Measurements from ENCODE around the gene MTRR.

MTRR gene

DNA sequence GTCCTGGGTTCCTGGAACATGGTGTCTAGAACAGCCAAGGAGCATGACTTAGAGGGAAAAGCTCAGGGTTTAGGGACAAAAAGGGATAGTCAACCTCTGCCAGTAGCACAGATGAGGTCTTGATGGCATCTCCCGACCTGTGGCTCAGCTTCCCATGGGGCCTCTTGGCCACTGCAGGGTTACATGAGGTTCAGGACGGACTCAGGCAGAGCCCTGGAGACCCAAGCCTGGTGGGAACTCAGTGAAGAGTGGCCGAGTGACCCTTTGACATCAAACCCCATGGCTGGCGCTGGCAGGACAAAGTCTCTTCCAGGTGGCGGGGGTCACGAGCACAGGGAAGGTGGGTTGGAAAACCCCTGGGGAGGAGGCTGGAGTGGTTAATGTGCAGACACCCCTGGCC is 57.8 kb downstream of the MTRR start:
- FAIRE-seq (no peak), DNase-seq (ENCODE audit: insufficient read length, low spot score) (no peak)
- no peak for TF ChIP-seq POLR2A (IDR thresholded peaks at IDR 0.05; ENCODE audit: low read depth, low read length)

DNA sequence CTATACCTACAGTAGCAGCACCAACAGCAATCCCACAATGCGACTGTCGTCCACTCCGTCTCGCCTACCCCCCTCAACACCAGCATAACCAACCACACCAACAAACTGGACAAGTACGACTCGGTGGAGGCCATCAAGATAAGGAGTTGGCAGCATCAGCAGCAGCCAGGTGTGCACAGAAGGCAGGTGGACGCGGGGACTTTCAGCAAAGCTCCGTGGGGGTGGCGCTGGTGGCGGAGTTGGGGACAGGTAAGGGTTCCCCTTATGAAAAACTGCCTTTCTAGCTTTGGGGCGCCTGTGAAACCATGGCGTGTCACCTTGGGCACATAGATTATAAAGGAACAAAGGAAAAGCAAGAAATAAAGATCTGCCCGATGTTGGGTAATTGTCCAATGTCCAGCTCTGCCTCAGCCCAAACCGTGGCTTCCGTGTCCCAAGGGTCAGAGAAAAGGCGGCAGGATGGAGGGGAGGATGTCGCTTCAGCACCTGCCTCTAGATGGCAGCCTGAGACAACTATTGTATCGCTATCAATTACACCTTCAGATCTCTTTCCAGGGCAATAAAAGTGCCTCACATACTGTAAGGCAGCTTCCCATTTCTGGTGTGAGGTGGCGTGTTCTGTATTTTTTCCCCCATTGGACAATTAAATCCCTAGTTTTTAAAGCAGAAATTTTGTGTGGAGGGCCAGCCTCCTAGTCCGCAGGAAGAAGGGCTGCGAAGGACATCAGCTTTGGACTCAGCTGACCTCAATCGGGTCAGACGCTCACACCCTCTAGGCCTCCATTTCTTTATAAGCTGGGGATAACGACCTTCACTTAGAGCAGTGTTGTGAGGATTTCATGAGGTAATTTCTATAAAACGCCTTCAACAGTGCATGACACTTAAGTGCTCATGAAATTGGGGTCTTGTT is 58.8 kb downstream of the MTRR start:
- FAIRE-seq (peak; percentile 55), DNase-seq (ENCODE audit: insufficient read length, low spot score) (peak; percentile 54)
- TF ChIP-seq POLR2A (IDR thresholded peaks at IDR 0.05; ENCODE audit: low read depth, low read length): no peak

DNA sequence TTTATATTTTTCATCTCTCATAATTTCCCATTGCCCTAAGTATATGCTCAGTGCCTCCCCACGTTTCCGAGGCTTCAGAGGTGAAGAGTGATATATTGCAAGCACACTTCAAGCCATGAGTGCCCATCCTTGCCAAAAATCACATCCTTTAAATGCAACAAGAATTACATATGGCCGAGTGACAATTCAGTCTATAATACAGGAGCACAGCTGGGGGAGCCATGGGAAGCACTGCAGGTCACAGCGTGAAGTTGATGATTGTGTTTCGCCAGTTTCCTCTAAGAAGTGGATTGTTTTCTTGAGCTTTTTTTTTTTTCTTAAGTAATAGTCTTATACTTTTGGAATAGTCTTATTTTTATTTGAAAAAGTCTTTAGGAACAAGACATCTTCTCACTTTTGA is 61.1 kb downstream of the MTRR start:
- no peak for TF ChIP-seq POLR2A (IDR thresholded peaks at IDR 0.05; ENCODE audit: low read depth, low read length)
- FAIRE-seq: no peak

DNA sequence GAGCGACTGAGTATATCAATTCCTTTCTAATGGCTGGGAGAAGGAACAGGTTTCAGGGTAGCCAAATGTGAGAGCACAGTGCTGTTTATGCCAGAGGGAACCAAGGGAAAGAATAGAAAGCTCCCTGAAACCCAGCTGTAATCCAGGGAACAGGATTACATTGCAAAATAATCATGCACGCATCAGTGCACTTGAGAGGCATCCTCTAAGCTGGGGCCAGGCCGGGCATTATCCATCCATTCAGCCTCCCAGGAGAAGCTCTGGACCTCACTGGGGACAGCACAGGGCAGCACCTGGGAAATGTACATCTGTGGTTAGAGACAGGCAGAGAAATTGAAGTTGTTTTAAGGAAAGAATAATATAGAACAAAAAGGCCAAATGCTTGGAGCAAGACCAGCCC is 72.7 kb downstream of the MTRR start:
- DNase-seq (ENCODE audit: insufficient read length, low spot score): no peak
- FAIRE-seq: no peak
- TF ChIP-seq POLR2A (IDR thresholded peaks at IDR 0.05; ENCODE audit: low read depth, low read length): no peak

More for the DNA sequence above, 61.1 kb downstream of the MTRR start:
- no peak for DNase-seq (ENCODE audit: insufficient read length, low spot score)

DNA sequence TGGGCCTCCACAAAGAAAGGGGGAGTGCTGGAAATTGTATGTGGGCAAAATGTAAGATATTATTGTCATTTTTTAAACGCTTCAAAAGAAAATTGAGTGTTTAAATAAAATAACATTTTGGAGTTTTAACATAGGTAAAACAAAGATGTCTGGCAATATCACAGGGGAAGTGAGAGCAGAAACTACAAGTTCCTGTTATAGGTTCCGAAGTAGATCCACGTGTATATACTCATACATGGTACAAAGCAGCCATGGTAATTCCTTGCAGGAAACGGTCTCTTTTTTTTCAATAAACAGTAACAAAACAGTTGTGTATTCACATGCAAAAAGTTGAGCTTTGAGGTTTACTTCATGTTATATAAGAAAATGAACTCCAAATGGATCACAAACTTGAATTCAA is 78.4 kb downstream of the MTRR start:
- FAIRE-seq (no peak), DNase-seq (ENCODE audit: insufficient read length, low spot score) (no peak)
- no peak for TF ChIP-seq POLR2A (IDR thresholded peaks at IDR 0.05; ENCODE audit: low read depth, low read length)

Data from H54 (cell line).